ENCODE data around the gene APRT. TPM values are rescaled to one million over a fixed set of nuclear protein-coding genes. Genes with fewer than 3 reads are reported as not detected.

The APRT gene
- total RNA-seq, 4 donors from 2014 or later = 81.6 to 221 (median 149) TPM

DNA sequence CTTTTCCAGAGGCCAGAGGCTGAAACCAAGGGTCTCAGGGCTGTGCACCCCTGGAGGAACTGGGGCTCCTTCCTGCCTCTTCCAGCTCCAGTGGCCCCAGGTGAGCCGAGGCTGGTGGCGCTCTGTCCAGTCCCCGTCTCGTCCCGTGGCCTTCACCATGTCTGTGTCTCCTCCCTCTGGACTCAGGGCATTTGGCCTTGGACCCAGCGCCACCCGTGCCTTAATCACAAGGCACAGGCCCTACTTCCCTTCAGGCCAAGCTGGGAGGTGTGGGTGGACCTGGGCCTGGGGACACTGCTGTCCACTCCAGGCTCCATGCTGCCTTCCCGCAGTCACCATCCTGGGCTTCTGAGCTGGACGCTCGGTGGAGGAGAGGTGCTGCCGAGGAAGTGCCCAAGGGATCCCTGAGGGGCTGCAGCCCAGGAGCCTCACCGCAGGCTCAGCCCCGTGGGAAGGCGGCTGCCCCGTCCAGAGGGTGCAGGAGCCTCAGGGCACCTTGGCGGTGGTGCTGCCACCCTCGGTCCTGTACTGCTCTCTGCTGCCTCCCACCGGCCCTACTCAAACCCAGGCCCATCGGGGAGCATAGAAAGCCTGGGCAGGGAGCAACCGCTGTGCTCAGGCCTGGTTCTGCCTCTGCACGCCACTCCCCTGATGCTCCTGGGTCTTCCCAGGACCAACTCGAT lies 9.6 kb upstream of the APRT start:
- H3K27ac ChIP-seq = no peak overlapping the region
- TF ChIP-seq POLR2A (IDR thresholded peaks at IDR 0.05) = no peak
- TF ChIP-seq EP300 (IDR thresholded peaks at IDR 0.05; ENCODE audit: low read depth) = no peak
- TF ChIP-seq, protein P1, sequence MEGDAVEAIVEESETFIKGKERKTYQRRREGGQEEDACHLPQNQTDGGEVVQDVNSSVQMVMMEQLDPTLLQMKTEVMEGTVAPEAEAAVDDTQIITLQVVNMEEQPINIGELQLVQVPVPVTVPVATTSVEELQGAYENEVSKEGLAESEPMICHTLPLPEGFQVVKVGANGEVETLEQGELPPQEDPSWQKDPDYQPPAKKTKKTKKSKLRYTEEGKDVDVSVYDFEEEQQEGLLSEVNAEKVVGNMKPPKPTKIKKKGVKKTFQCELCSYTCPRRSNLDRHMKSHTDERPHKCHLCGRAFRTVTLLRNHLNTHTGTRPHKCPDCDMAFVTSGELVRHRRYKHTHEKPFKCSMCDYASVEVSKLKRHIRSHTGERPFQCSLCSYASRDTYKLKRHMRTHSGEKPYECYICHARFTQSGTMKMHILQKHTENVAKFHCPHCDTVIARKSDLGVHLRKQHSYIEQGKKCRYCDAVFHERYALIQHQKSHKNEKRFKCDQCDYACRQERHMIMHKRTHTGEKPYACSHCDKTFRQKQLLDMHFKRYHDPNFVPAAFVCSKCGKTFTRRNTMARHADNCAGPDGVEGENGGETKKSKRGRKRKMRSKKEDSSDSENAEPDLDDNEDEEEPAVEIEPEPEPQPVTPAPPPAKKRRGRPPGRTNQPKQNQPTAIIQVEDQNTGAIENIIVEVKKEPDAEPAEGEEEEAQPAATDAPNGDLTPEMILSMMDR (IDR thresholded peaks at IDR 0.05) = no peak
- TF ChIP-seq POLR2AphosphoS5 (IDR thresholded peaks at IDR 0.05) = no peak
- peaks cover 0 to 6% (median 3%) of the 10 kb centered on the region in 4 donors for H3K36me3 ChIP-seq
- no peak overlapping the region for H3K4me3 ChIP-seq
- H3K9me3 ChIP-seq = no peaks in the 10 kb centered on the region
- peaks cover 0 to 5% (median 2%) of the 10 kb centered on the region in 4 donors for H3K4me1 ChIP-seq
- intact Hi-C loops (cut with DNase I; ENCODE audit: low total_unique reads) (no loop called here), in situ Hi-C loops (cut with MboI; ENCODE audit: low pct_ligation_motif_present in 1 of 4, low pct_unique_long_range_greater_than_20kb in 1 of 4, low sequenced_read_pairs in 3 of 4) (loop anchor here in 1 of 4 donors (25.0 kb wide), 1 partner anchor 391 kb away; the partner anchor contains the start of genes SLC22A31 and ZNF778)
- H3K27me3 ChIP-seq = no peaks in the 10 kb centered on the region
- no peak for DNase-seq
- 93% methylated on average over 22 of the region's 22 CpGs; no CpG with 5 or more reads in 1 of the 2 donors for WGBS, 2 donors (ENCODE audit: low coverage in 1 of 2)

DNA sequence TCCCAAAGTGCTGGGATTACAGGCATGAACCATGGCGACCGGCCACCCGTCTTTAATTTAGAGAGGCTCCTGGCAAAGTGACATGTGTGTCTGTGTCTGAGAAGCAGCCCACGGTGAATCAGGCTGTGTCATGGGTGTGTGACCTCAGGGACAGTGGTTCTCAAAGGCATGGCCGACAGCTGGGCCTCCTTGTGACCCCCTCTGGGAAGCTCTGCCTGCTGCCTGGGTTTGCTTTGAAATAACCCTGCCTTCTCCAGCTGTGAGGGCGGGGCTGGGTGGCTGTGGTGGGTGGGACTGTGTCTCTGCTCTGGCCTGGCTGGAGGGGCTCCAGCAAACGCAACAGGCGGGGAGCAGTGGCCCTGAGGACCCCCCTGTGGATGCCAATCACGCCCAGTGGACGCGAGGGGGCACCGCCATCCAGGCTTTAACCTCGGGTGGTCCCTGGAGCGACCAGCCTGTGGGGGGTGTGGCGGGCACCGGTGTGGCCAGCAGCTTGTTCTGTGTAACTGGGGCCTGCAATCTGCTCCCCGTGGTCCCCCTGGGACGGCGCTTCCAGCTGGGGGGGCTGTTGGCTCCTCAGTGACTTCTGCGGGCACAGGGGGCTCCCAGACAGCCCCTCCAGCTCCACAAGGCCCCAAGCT lies 8.8 kb upstream of the APRT start:
- Histone ChIP-seq H3K27ac (no peak overlapping the region), H3K27me3 (no peaks in the 10 kb centered on the region), H3K9me3 (no peaks in the 10 kb centered on the region), H3K4me1 (no peaks in the 10 kb centered on the region), H3K4me3 (no peak overlapping the region), H3K36me3 (peaks cover 0 to 6% (median 3%) of the 10 kb centered on the region in 4 donors)
- 88% methylated on average over 19 of the region's 20 CpGs; no CpG with 5 or more reads in 1 of the 2 donors for WGBS, 2 donors (ENCODE audit: low coverage in 1 of 2)
- intact Hi-C loops (cut with DNase I; ENCODE audit: low total_unique reads) (no loop called here), in situ Hi-C loops (cut with MboI; ENCODE audit: low pct_ligation_motif_present in 1 of 4, low pct_unique_long_range_greater_than_20kb in 1 of 4, low sequenced_read_pairs in 3 of 4) (loop anchor here in 1 of 4 donors (25.0 kb wide), 1 partner anchor 392 kb away; the partner anchor contains the start of genes SLC22A31 and ZNF778)
- DNase-seq = no peak
- no peak for TF ChIP-seq EP300 (IDR thresholded peaks at IDR 0.05; ENCODE audit: low read depth)
- TF ChIP-seq, protein P1 (IDR thresholded peaks at IDR 0.05) = no peak
- no peak for TF ChIP-seq POLR2AphosphoS5 (IDR thresholded peaks at IDR 0.05)
- no peak for TF ChIP-seq POLR2A (IDR thresholded peaks at IDR 0.05)

DNA sequence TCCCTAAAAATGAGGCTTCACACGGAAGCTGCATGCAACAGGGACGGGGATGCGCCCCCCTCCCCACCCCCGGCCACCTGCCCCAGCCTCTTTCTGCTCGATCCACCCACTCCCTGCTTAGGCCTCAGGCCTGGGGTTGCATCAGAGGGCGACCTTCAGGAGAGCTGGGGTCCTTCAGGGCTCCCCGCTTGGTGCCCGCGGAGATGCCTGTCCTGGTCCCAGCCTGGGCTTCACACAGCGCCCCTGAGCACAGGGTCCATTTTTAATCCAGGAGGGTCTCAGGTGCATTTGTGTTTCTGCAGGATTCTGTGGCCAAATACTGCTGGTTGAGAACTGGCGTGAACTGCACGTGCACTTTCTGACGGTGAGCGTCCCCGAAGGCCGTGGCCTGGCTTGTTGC lies 7.4 kb upstream of the APRT start:
- WGBS, 2 donors (ENCODE audit: low coverage in 1 of 2) = 85% methylated on average over 16 of the region's 16 CpGs; no CpG with 5 or more reads in 1 of the 2 donors

DNA sequence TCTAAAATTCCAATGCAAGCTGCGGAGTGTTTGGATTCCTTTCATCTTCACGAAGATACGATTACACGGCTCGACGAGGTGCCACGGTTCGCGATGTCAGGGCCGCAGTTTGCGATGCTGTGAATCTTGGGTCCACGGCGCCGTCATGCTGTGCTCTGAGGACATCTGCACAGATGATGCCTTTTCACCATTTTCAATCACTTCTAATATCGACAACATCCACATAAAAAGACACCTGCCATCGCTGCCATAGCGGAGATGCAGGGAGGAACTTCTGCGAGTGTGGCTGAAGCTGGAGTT lies 6.8 kb upstream of the APRT start:
- Histone ChIP-seq H3K27ac (no peak overlapping the region), H3K27me3 (no peaks in the 10 kb centered on the region), H3K9me3 (no peaks in the 10 kb centered on the region), H3K4me3 (no peak overlapping the region), H3K4me1 (peaks cover 0 to 5% (median under 1%) of the 10 kb centered on the region in 4 donors), H3K36me3 (peaks cover 0 to 6% (median 3%) of the 10 kb centered on the region in 4 donors)
- in situ Hi-C loops (cut with MboI; ENCODE audit: low pct_ligation_motif_present in 1 of 4, low pct_unique_long_range_greater_than_20kb in 1 of 4, low sequenced_read_pairs in 3 of 4) (loop anchor here in 1 of 4 donors (25.0 kb wide), 1 partner anchor 394 kb away; the partner anchor contains the start of genes SLC22A31 and ZNF778), intact Hi-C loops (cut with DNase I; ENCODE audit: low total_unique reads) (no loop called here)
- WGBS, 2 donors (ENCODE audit: low coverage in 1 of 2) = 83 to 96% methylated on average over 5 to 18 of the region's 18 CpGs
- TF ChIP-seq EP300 (IDR thresholded peaks at IDR 0.05; ENCODE audit: low read depth) (no peak), POLR2AphosphoS5 (IDR thresholded peaks at IDR 0.05) (no peak), POLR2A (IDR thresholded peaks at IDR 0.05) (no peak)
- TF ChIP-seq, protein P1 (IDR thresholded peaks at IDR 0.05) = no peak
- no peak for DNase-seq

More for the DNA sequence above, 7.4 kb upstream of the APRT start:
- Histone ChIP-seq H3K36me3 (peaks cover 0 to 6% (median 3%) of the 10 kb centered on the region in 4 donors), H3K27me3 (no peaks in the 10 kb centered on the region), H3K27ac (no peak overlapping the region), H3K4me3 (no peak overlapping the region), H3K9me3 (no peaks in the 10 kb centered on the region), H3K4me1 (no peaks in the 10 kb centered on the region)
- in situ Hi-C loops (cut with MboI; ENCODE audit: low pct_ligation_motif_present in 1 of 4, low pct_unique_long_range_greater_than_20kb in 1 of 4, low sequenced_read_pairs in 3 of 4) (loop anchor here in 1 of 4 donors (25.0 kb wide), 1 partner anchor 393 kb away; the partner anchor contains the start of genes SLC22A31 and ZNF778), intact Hi-C loops (cut with DNase I; ENCODE audit: low total_unique reads) (no loop called here)
- TF ChIP-seq POLR2AphosphoS5 (IDR thresholded peaks at IDR 0.05) (no peak), EP300 (IDR thresholded peaks at IDR 0.05; ENCODE audit: low read depth) (no peak), POLR2A (IDR thresholded peaks at IDR 0.05) (no peak)
- TF ChIP-seq, protein P1 (IDR thresholded peaks at IDR 0.05) = no peak
- no peak for DNase-seq

All from transverse colon (tissue), 4 donors.